ENCODE data around the gene TRIM38.
"Not testable (repeated sequence)": the region's sequence is repeated elsewhere in the genome, so short reads cannot be mapped to it uniquely, and the experiment has no call there.

The TRIM38 gene

GRCh38 chr6:25947492-25947891 lies 15.1 kb upstream of the TRIM38 start:
- POLR2A ChIA-PET; H3K9me3 ChIP-seq (ENCODE audit: control insufficient read depth, insufficient read depth, low read depth, low read length); CTCF ChIA-PET; H3K4me1 ChIP-seq (ENCODE audit: control insufficient read depth, insufficient read depth, low read length); H3K27ac ChIP-seq (ENCODE audit: extremely low read depth, low read depth, low read length); H3K4me3 ChIP-seq (ENCODE audit: low read depth, low read length); H3K36me3 ChIP-seq (ENCODE audit: control insufficient read depth in 2 of 2, insufficient read depth in 1 of 2, low read length in 2 of 2): not testable (repeated sequence)
- TF ChIP-seq ZNF530 (tag by site-specific recombination; IDR thresholded peaks at IDR 0.05; ENCODE audit: low read depth) (0 out of 2 replicates have a peak, but pooled peaks have one; percentile 67), ZNF394 (tag by site-specific recombination; IDR thresholded peaks at IDR 0.05; ENCODE audit: borderline replicate concordance) (peak; percentile 96), ZNF433 (tag by site-specific recombination; IDR thresholded peaks at IDR 0.05; ENCODE audit: low read depth) (peak; percentile 62; the same call in 1 of the 2 replicates), ZNF518A (tag by site-specific recombination; conservative IDR thresholded peaks at IDR 0.05; ENCODE audit: low read depth) (peak; percentile 91), ZNF18 (tag by site-specific recombination; IDR thresholded peaks at IDR 0.05) (0 out of 2 replicates have a peak, but pooled peaks have one; percentile 22), ZNF292 (tag by site-specific recombination; IDR thresholded peaks at IDR 0.05; ENCODE audit: borderline replicate concordance, low read depth) (peak; percentile 62; the same call in 1 of the 2 replicates), ZBTB8A (tag by site-specific recombination; IDR thresholded peaks at IDR 0.05) (peak; percentile 77), ZBTB21 (tag by site-specific recombination; IDR thresholded peaks at IDR 0.05) (peak; percentile 42; the same call in 1 of the 2 replicates), ZFP37 (tag by site-specific recombination; IDR thresholded peaks at IDR 0.05) (0 out of 2 replicates have a peak, but pooled peaks have one; percentile 31), ZNF510 (tag by site-specific recombination; IDR thresholded peaks at IDR 0.05; ENCODE audit: insufficient replicate concordance) (peak; percentile 81), ZNF629 (tag by site-specific recombination; IDR thresholded peaks at IDR 0.05) (0 out of 2 replicates have a peak, but pooled peaks have one; percentile 45), ZNF558 (tag by site-specific recombination; IDR thresholded peaks at IDR 0.05) (peak; percentile 73), ZNF404 (tag by site-specific recombination; IDR thresholded peaks at IDR 0.05) (0 out of 2 replicates have a peak, but pooled peaks have one; percentile 40), ZNF426 (tag by site-specific recombination; IDR thresholded peaks at IDR 0.05) (peak; percentile 93), ZNF555 (tag by site-specific recombination; conservative IDR thresholded peaks at IDR 0.05) (peak; percentile 91), ZNF560 (tag by site-specific recombination; IDR thresholded peaks at IDR 0.05; ENCODE audit: borderline replicate concordance) (peak; percentile 74; the same call in 1 of the 2 replicates), ZNF266 (tag by site-specific recombination; IDR thresholded peaks at IDR 0.05; ENCODE audit: low read depth) (peak; percentile 90), ZNF623 (tag by site-specific recombination; IDR thresholded peaks at IDR 0.05) (peak; percentile 77), ZNF639 (tag by site-specific recombination; IDR thresholded peaks at IDR 0.05) (0 out of 2 replicates have a peak, but pooled peaks have one; percentile 34), ZNF664 (tag by site-specific recombination; IDR thresholded peaks at IDR 0.05) (peak; percentile 57; the same call in 1 of the 2 replicates), ZXDB (tag by site-specific recombination; IDR thresholded peaks at IDR 0.05) (peak; percentile 74; the same call in 1 of the 2 replicates), RBAK (tag by site-specific recombination; IDR thresholded peaks at IDR 0.05) (peak; percentile 58; the same call in 1 of the 2 replicates), ZNF529 (tag by site-specific recombination; IDR thresholded peaks at IDR 0.05; ENCODE audit: insufficient replicate concordance) (peak; percentile 76), ZNF202 (tag by site-specific recombination; IDR thresholded peaks at IDR 0.05; ENCODE audit: borderline replicate concordance) (peak; percentile 84), ZNF580 (tag by site-specific recombination; IDR thresholded peaks at IDR 0.05) (0 out of 2 replicates have a peak, but pooled peaks have one; percentile 61), AEBP2 (tag by site-specific recombination; IDR thresholded peaks at IDR 0.05; ENCODE audit: borderline replicate concordance) (peak; percentile 72; the same call in 1 of the 2 replicates), ZNF19 (tag by site-specific recombination; IDR thresholded peaks at IDR 0.05; ENCODE audit: low read depth) (0 out of 2 replicates have a peak, but pooled peaks have one; percentile 40)
